HG03432 (cell line): Measurements from ENCODE around the gene CERK.

Experiments used
- ATAC-seq: cut with Tn5 transposase; IDR thresholded peaks from one replicate; pipeline ENCODE4 v1.9.1; 2021; ENCODE audit warnings: mild to moderate bottlenecking, moderate library complexity; ENCODE audit not compliant: unreplicated experiment

Gene CERK

DNA sequence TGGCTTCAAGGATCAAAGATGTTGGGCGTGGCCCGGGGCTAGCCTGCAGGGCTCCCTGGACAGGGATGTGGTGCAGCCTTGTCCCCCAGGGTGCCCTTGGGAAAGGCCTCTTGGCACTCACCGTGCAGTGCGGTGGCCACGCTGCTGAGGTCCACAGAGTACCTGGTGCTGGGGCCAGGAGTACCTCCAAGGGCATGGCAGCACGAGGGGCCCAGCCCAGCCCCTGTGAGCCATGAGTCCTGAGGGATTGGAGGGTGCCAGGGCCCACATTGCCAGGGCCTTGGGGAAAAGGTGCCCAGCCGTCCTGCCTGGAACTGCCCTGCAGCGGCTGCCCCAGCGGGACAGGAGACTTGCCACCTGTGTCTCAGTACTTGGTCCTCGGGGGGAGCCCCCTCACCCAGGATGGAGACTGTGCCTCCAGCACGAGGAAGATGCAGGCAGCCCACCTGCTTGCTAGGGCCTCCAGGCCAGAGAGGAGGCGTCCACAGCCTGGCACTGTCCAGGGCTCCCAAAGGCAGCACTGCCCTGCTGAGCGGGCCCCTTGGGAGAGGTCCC is 73.7 kb downstream of the CERK start:
- ATAC-seq = no peak

DNA sequence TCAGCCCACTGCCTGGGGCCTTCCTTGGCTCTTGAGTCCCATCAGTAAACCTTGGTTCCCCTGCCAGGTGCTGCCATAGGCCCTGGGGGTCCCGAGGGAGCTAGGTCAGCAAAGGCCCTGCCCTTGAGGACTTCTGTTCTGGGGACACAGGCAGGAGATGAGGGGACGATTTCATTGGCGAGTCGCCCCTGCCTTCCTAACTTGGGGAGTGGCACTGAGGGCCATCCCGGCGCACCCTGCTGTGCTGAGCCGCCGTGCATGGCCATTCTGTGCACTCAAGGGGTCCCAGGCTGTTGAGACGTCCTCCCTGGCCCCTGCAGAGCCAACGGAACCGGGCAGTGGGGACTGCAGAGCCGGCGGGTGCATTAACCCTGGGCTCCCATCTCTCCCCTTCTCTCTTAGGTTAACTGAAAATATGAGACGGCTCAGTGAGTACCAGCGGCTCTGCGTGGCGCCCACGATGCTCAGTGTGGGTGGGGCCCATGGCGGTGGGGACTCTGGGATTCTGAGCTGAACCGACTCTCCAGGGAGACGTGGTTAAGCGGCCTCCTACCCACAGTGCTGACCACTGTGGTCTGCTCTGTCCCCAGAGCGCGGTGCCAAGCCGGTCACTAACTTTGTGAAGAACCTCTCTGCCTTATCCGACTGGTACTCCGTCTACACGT is 74.5 kb downstream of the CERK start:
- no peak for ATAC-seq

DNA sequence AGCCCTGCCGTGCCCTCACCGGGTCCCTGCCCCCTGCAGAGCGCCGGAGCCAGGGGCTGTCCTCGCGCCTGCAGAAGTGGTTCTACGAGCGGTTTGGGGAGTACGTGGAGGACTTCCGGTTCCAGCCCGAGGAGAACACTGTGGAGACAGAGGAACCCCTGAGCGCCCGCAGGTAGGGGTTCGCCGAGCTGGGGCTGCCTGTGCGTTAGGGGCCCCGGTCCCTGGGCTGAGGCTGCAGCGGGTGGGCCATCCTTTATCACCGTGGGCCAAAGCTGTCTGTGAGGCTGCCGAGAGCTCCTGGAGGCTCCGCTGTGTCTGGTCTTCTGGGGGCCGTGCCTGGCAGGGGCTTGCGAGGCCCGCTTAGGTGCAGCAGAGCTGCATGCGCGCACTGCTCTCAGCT is 75.1 kb downstream of the CERK start:
- no peak for ATAC-seq

DNA sequence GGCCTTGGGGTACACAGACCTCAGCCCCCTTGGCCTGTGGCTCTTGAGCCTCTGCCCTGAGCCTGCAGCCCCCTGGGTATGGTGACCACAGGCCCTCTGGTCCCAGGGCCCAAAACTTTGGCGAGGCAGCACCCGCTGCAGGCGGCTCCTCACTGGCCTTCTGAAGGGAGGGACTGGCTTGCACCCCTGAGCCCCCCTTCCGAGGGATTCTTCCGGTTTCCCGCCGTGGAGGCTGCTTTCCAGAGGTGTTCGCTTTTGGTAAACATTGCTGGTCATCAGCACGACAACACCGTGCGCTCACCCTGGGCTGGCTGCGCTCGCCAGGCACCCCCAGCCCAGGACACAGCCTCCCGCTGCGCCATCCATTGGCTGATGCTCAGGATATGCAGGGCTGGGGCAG is 75.8 kb downstream of the CERK start:
- no peak for ATAC-seq

DNA sequence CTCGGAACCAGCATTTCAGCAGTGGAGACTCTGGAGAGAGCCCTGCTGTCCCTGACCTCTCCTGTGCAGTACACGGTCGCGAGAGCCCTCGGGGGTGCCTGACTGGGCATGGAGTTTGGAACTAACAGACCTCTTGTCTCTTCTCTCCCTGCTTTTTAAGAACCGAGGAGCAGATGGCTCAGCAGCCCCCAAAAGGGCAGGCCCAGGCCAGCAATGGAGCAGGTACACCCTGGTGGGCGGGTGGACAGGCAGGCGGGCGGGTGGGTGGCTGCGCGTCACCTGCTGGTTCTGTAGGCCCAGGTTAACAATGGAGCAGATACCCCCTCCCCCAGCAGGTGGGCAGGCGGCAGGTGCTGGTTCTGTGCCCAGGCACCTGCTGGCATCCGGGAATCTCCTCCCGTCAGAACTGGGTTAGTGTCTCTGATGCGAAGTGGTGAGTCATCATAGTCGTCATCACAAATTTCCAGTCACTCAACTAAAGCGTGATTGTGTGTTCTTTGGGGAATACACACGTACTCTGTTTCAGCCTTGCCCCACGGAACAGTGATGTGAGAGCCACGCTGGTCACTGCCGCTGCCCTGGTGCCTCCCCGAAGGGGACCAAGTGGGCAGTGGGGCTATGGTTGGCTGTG is 76.7 kb downstream of the CERK start:
- ATAC-seq = no peak

DNA sequence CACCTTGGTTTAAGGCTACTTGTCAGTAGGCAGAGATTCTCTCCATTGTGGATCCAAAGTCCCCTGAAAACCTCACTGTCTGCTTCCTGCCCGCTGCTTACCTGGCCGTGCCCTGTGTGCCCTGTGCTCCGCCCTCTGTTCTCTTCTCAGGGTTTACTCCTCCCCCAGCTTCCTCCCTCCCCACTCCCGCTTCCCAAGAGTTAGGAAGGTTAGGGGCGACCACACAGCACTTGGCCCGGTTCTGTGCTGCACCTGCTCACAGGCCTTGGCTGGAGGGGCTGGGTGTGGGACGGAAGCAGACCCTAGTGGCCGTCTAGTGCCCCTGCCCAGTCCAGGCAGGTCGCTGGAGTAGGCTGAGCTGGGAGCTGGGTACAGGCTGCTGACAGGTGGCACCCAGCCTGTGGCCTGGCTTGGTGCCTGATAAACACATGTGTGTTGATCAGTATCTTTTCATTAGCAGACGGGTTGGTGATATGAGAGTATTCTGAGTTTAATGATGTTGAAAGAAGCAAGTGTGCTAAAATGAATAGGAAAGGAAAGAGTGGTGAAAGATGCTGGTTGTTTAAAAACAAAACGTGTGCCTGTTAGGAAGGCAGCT is 77.3 kb downstream of the CERK start:
- ATAC-seq = no peak

DNA sequence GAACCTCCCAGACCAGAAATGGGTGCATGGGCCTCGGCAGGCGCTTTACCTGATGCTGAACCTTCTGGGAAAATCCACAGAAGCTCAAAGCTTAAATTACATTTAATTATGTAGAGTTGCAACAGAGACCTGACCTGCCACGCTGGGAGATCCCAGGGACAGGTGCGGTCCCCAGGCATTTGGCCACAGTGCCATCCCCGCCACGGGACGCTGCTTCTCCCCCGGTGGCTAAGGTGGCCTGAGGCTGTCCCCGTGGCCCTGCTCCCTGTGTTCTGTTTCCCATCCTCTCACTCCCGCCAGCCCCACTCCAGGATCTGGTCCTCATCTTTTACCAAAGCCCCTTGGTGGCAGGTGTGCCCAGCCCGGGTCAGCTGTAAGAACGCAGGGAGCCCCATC is 78.3 kb downstream of the CERK start:
- ATAC-seq = no peak

DNA sequence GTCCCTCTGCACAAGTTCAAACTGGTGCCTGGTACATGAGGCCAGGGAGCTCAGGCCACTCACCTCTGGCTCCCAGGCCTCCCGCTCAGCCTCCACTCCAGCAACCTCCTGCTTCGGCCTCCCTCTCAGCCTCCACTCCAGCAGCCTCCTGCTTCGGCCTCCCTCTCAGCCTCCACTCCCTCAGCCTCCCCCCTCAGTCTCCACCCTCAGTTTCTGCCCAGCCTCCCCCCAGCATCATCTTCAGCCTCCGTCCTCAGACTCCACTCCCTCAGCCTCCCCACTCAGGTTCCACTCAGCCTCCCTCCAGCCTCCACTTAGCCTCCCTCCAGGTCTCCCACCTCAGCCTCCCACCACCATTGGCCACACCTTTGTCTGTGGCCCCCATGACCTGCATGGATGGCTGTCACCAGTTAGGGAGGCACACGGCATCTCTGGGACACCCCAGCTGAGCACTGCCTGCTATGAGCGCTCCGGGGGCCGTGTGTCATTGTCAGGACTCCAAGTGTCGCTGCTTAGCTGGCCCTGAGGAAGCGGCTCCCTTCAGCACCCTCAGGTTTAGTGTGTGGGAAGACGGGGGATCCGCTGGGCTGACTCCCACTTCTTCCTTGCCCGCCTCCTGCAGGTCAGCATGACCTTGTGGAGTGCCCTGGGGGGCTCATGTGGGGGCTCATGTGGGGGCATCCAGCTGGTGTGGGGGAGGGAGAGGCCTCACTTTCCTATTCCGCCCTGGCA is 78.8 kb downstream of the CERK start:
- no peak for ATAC-seq

DNA sequence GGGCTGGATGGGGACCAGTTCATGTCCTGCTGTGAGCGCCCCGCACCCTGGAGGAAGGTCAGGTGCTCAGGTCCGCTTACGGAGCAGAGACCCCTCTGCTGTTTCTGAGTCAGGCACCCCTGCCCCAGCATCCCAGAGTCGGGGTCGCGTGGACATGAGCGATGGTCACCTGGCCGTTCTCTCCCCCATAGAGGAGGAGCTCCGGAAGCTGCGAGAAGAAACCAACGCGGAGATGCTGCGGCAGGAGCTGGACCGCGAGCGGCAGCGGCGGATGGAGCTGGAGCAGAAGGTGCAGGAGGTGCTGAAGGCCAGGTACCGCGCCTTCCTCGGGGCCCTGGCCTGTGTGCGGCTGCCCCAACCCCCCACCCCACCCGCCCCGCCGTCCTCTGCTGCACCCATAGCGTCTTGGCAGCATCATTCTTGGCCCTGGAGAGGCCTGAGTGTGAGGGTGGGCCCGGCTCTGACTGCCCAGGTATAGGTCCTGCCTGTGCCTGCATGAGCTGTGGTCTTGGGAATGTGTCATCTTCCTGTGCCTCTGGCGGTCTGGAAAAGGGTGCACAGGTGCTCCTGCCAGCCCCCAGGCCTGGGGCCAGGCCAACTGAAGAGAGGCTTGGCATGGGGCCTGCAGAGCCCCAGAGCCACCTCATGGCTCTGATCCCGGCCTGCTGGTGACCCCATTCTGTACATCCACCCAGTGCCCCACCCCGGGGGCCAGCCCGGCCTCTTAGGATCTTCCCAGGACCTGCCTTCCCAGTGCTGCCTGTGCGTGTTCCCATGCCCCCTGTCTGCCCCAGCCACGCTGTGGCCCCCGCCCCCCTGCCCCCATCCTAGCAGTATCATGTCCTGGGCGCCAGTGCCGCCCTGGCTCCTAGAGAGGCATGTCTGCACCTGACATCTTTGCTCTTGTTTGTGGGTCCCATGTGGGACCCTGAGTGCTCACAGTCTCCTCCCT is 79.8 kb downstream of the CERK start:
- no peak for ATAC-seq

DNA sequence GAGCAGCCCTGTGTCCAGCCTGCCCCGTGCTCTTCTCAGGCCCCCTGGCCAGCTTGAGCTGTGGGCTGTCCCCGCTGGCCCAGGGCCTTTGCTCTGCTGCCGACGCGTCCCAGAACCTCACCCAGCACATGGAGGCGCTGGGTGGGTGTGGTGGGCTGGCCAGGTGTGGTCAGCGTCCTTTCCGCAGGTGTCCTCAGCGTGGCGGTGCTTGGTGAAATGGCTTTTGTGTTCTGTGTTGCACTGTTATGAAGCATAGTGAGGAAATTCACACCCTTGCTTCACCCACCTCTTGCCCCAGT is 80.4 kb downstream of the CERK start:
- no peak for ATAC-seq

DNA sequence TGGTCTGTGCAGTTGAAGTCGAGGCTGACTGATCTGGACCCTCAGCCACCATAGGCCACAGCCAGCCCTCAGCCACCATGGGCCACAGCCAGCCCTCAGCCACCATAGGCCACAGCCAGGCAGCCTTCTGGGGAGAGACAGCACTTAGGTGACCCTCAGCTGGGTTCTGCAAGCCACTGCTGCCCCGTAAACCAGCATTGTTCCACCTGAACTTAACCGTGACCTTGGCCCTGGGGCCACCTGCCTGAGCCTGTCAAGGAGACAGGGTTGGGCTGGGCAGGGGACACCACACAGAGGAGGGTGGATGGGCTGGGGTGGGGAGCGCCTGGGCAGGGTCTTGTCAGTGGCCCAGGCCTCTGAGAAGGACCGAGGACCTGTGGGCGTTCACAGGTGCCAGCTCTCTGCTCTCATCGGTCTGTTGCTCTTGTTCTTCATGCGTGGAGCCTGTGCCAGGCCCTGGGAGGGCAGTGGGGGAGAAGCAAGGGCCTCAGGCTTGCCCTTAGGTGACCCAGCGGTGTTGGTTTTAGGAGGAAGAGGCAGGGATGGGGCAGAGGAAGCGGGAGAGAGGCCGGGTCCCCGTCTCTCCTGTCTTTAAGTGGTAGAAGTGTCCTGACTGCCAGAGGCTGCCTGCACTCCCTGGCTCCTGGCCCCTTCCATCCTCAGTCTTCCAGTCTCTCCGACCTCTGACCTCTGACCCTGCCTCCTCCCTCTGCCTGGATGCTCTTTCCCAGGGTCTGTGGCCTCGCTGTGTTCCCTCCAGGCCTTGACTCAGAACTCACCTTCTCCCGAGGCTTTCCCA is 81.0 kb downstream of the CERK start:
- no peak for ATAC-seq

DNA sequence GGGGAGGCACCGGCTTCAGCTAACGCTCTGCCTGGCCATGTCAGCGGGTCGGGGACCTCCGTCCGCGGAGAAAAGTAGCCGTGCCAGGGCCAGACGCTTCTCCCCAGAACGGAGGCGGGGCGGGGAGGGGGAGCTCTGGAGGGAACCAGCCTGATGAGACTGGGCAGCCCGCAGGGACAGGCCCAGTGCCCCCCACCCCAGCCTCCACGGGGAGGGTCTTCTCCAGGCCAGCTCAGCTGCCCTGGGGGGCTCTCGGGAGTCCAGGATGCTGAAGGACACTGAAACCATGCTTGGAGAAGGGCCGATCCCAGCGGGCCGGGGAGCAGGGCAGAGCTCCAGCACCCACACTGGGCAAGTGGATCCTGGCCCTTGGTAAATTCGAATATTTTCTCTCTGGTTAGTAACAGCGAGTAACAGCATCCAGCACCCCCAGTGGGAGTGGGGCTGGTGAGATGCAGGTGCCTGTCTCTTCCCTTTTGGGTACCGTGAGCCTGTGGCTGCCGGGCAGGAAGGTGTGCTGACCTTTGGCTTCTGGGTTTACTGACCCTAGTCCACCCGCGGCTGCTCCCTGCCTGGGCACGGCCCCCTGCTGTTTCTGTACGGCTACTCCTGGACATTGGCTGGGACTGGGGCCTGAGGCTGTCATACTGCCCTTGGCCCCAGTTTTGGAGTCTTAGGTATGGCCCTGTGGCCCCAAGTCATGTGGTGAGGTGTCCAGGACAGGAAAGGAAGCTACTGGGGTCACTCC is 82.0 kb downstream of the CERK start:
- no peak for ATAC-seq

DNA sequence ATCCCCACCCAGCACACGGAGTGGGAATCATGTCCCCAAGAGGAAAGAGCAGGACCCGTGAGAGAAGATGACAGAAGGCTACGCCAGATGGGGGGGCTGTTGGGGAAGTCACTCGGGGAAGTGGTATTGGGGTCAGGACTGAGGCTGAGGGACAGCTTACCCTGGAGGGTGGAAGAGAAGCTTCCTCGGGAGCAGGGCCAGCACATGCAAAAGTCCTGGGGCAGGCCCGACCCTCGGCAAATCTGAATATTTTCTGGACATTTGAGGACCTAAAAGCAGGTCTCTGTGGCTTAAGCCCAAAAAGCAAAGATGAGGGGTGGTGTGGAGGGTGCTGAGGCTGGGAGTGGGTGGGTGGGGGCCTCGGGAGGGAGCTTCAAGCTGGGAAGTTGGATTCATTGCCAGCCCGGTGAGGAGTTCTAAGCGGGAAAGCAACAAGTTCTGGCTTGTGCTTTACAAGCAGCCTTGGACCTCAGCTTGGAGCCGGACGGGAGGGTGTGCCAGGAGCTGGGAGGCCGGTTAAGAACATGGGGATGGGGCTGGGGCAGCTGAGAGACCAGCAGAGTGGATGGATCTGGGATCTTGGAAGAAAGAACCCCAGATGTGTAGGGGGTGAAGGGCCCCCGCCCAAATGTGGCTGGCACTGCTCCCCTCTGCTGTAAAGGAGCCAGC is 83.0 kb downstream of the CERK start:
- no peak for ATAC-seq

DNA sequence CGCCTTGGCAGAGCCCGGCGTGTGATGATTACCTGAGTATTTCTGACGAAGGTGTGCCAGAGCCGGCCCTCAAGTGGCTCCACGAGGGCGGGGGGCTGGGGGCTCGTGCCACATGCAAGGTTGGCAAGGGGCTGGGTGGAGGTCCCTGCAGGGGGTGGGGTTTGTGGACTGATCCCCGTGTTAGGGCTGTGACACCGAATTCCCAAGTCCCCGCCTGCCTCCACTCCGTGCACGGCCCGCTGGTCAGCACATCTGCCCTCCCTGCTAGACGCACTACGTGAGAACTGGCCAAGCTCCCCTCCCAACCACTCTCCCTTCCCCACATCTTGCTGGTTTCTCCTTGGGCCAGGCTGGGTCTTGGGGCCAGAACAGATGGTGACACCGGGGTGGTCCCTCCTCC is 83.6 kb downstream of the CERK start:
- no peak for ATAC-seq

DNA sequence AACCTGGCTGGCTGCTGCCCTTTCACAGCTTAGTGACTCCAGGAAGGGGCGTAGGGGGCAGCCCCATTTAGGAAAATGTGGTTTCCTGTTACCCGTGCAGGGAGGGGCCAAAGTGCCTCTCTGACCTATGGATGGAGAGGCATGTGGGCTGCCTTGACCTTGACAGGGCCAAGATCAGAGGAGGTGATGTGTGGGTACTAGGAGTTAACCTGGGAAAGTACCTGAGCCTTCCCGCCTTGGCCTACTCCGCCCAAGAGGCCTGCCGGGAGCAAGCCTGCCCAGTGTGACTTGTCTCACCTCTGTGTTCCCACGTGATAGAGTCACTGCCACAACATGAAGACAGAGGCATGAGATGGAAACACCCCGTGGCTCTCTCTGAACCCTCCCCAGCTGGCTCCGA is 84.5 kb downstream of the CERK start:
- no peak for ATAC-seq

DNA sequence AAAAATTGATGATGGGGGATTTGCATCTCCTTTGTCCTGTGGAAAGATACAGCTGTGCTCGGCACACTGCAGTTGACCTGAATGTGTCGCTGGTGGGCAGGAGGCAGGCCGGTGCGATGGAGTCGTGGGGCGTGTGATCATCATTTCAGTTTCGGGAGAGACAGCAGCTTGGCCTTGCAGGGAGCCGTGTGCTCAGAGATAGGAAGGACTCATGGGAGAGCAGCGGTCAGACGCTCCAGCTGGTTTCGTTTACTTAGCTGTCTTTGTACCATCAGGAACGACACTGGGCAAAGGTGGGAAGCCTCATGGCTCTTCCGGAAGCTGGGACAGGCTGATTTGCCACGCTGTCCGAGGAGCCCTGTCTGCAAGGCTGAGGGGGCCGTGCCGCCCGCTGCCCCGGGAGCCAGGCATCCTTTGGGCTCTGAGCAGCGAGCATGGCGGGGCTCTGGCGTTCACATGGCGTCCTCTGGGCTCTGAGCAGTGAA is 85.2 kb downstream of the CERK start:
- no peak for ATAC-seq

DNA sequence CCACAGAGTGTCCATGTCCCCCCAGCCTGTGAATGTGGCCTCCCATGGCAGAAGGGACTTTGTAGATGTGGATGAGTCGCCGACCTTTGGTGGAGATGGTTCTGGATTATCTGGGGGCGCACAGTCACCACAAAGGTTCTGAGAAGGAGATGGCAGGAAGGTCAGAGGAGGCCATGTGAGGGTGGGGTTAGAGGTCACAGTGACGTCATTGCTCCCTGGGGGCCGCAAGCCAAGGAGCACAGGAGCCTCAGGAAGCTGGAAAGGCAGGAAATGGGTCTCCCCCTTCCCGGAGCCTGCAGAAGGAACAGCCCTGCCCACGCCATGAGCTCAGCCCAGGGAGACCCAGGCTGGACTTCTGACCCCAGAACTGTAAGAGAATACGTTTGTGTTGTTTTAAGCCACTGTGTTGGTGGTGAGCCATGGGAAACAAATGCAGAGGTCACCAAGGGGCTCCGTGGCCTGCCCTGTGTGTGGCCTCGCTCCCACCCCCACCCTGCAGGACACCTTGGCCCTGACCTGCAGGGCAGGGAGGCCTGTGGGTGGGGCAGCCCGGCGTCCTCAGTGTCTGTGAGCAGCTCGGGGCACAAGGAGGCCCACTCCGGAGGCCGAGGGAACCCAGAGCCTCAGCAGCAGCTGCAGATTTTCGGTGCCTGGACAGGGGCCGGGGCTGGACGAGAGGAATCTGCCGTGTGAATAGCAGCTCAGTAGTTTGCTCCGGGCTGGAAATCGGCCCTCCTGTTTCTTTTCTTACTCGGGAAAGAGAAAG is 85.8 kb downstream of the CERK start:
- ATAC-seq = no peak

DNA sequence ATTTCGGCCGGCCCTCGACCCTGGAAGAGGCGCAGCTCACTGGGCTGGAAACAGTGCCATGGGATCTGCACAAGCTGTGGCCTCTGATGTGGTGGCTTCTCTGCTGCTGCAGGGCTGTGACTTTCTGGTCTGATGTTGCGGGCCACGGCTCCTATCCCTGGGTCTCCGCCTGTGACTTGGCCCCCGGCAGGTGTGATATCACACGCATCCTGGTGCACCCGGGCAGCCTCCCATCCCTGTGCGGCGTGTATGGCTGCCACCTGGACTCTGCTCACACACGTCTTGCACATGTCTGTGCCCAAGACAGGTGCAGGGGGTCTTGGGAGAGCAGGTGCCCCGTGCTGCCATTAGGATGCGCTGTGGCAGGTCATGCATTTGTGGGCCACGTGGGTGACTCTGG is 86.7 kb downstream of the CERK start:
- ATAC-seq = no peak
